Measurements from ENCODE around the gene RAB3GAP2. TPM values are rescaled to one million over a fixed set of nuclear protein-coding genes. Genes with fewer than 3 reads are reported as not detected.

The RAB3GAP2 gene
- 93.3 and 107 TPM in 2 replicates for total RNA-seq

GRCh38 chr1:220272047-220272840 is at the start of gene RAB3GAP2:
TSS of gene RAB3GAP2 (minus strand) at chr1:220272453. CDS start at chr1:220272337, 116 bp downstream.
- H3K36me3 Mint-ChIP-seq (ENCODE audit: low read depth) = peaks cover 18% of the 10 kb centered on the region
- H3K9me3 Mint-ChIP-seq = no peaks in the 10 kb centered on the region
- no peak within 1 kb of the TSS for H3K4me3 Mint-ChIP-seq
- ATAC-seq (ENCODE audit: low read depth) (peak; percentile 91), DNase-seq (peak; percentile 94)
- peaks cover 7% of the 10 kb centered on the region for H3K27me3 Mint-ChIP-seq
- peaks cover 16% of the 10 kb centered on the region for H3K4me1 Mint-ChIP-seq
- ChIA-PET CTCF (interaction anchor here (0.6 to 1.5 kb wide), 5 partner anchors 9 to 54 kb away, joined by 3 to 12 read pairs (median 4); no protein-coding TSS in a partner anchor), POLR2A (interaction anchor here (0.6 to 3.7 kb wide), 7 partner anchors 9 to 52 kb away, joined by 3 to 67 read pairs (median 3); no protein-coding TSS in a partner anchor)
- H3K27ac Mint-ChIP-seq = no peak within 1 kb of the TSS
- TF ChIP-seq CTCF (IDR thresholded peaks at IDR 0.05) = no peak
- intact Hi-C loops (cut with micrococcal nuclease) = loop anchor here (1.0 to 2.0 kb wide), 6 partner anchors 17 to 1987 kb away; partner anchors contain the start of genes EPRS1, IARS2 and RRP15

GRCh38 chr1:220321758-220322157 is 49.5 kb upstream of the RAB3GAP2 start:
- no peak overlapping the region for H3K4me3 Mint-ChIP-seq
- POLR2A ChIA-PET = no interaction called here
- no peaks in the 10 kb centered on the region for H3K4me1 Mint-ChIP-seq
- no peaks in the 10 kb centered on the region for H3K9me3 Mint-ChIP-seq
- no peak for DNase-seq
- no peak overlapping the region for H3K27ac Mint-ChIP-seq
- CTCF ChIA-PET = no interaction called here
- ATAC-seq (ENCODE audit: low read depth) = no peak
- H3K27me3 Mint-ChIP-seq = peaks cover 10% of the 10 kb centered on the region
- no peak for TF ChIP-seq CTCF (IDR thresholded peaks at IDR 0.05)
- intact Hi-C loops (cut with micrococcal nuclease) = no loop called here
- H3K36me3 Mint-ChIP-seq (ENCODE audit: low read depth) = no peaks in the 10 kb centered on the region

GRCh38 chr1:220320709-220321108 is 48.5 kb upstream of the RAB3GAP2 start:
- ChIA-PET POLR2A (no interaction called here), CTCF (no interaction called here)
- TF ChIP-seq CTCF (IDR thresholded peaks at IDR 0.05) = no peak
- H3K27ac Mint-ChIP-seq = no peak overlapping the region
- no peak for ATAC-seq (ENCODE audit: low read depth)
- H3K36me3 Mint-ChIP-seq (ENCODE audit: low read depth) = no peaks in the 10 kb centered on the region
- H3K4me1 Mint-ChIP-seq = no peaks in the 10 kb centered on the region
- no peak overlapping the region for H3K4me3 Mint-ChIP-seq
- intact Hi-C loops (cut with micrococcal nuclease) = no loop called here
- H3K27me3 Mint-ChIP-seq = peaks cover 7% of the 10 kb centered on the region
- H3K9me3 Mint-ChIP-seq = no peaks in the 10 kb centered on the region
- no peak for DNase-seq

DNA sequence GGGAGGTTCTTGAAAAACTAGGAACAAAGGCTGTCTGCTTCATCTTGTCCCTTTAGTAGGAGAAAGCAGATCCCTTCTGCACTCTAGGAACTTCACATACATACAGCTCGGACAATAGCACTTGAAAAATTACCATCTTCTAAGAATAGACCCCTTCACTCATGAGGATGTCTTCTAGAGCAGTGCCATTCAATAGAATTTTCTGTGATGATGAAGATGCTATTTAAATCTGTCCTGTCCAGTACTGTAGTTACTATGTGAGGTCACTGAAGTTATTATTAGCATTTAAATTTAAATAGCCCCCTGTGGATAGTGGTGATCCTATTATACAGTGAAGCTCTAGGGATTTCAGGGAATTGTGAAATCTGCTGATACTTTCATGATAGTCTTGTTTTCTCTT is 46.4 kb upstream of the RAB3GAP2 start:
- no peak overlapping the region for H3K27ac Mint-ChIP-seq
- H3K27me3 Mint-ChIP-seq = peaks cover 2% of the 10 kb centered on the region
- H3K36me3 Mint-ChIP-seq (ENCODE audit: low read depth) = no peaks in the 10 kb centered on the region
- ChIA-PET CTCF (no interaction called here), POLR2A (no interaction called here)
- H3K4me1 Mint-ChIP-seq = no peaks in the 10 kb centered on the region
- no peak overlapping the region for H3K4me3 Mint-ChIP-seq
- no peak for TF ChIP-seq CTCF (IDR thresholded peaks at IDR 0.05)
- H3K9me3 Mint-ChIP-seq = no peaks in the 10 kb centered on the region
- intact Hi-C loops (cut with micrococcal nuclease) = no loop called here
- no peak for DNase-seq
- ATAC-seq (ENCODE audit: low read depth) = no peak

GRCh38 chr1:220317161-220317560 is 44.9 kb upstream of the RAB3GAP2 start:
- CTCF ChIA-PET = no interaction called here
- DNase-seq (no peak), ATAC-seq (ENCODE audit: low read depth) (no peak)
- H3K4me1 Mint-ChIP-seq = no peaks in the 10 kb centered on the region
- intact Hi-C loops (cut with micrococcal nuclease) = no loop called here
- H3K9me3 Mint-ChIP-seq = no peaks in the 10 kb centered on the region
- POLR2A ChIA-PET = no interaction called here
- TF ChIP-seq CTCF (IDR thresholded peaks at IDR 0.05) = no peak
- no peak overlapping the region for H3K4me3 Mint-ChIP-seq
- no peak overlapping the region for H3K27ac Mint-ChIP-seq
- H3K36me3 Mint-ChIP-seq (ENCODE audit: low read depth) = no peaks in the 10 kb centered on the region
- H3K27me3 Mint-ChIP-seq = peaks cover 2% of the 10 kb centered on the region

Data from activated B cell treated with CpG ODN at 0.5 μM for 24 hours (primary cell).